ENCODE results near the gene SLC2A2. TPM values are rescaled to one million over a fixed set of nuclear protein-coding genes. Genes with fewer than 3 reads are reported as not detected.

SLC2A2 gene
- total RNA-seq, 3 donors from 2014 or later: not detected

DNA sequence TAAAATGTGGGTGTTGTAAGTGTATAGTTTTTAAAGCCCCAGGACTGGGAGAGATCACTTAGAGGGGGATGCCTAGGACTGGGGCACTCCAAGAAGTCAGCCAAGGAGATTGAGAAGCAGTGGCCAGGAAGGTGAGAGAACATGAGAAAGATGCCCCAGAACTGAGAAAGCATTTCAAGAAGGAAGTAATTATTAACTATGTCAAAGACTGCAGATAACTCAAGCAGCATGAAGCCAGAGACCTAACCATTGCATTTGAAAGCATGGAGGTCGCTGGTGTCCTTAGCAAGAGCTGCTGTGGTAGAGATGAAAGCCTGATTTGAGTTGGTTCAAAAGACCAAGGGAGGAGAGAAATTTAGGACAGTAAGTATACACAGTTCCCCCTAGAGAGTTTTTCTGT is 30.6 kb upstream of the SLC2A2 start:
- no peaks in the 10 kb centered on the region for H3K4me1 ChIP-seq
- no peaks in the 10 kb centered on the region for H3K9me3 ChIP-seq
- H3K36me3 ChIP-seq: no peaks in the 10 kb centered on the region
- TF ChIP-seq POLR2A (IDR thresholded peaks at IDR 0.05) (no peak), POLR2AphosphoS5 (IDR thresholded peaks at IDR 0.05) (no peak)
- TF ChIP-seq, protein P1, sequence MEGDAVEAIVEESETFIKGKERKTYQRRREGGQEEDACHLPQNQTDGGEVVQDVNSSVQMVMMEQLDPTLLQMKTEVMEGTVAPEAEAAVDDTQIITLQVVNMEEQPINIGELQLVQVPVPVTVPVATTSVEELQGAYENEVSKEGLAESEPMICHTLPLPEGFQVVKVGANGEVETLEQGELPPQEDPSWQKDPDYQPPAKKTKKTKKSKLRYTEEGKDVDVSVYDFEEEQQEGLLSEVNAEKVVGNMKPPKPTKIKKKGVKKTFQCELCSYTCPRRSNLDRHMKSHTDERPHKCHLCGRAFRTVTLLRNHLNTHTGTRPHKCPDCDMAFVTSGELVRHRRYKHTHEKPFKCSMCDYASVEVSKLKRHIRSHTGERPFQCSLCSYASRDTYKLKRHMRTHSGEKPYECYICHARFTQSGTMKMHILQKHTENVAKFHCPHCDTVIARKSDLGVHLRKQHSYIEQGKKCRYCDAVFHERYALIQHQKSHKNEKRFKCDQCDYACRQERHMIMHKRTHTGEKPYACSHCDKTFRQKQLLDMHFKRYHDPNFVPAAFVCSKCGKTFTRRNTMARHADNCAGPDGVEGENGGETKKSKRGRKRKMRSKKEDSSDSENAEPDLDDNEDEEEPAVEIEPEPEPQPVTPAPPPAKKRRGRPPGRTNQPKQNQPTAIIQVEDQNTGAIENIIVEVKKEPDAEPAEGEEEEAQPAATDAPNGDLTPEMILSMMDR (IDR thresholded peaks at IDR 0.05): no peak
- H3K27ac ChIP-seq: no peak overlapping the region
- H3K27me3 ChIP-seq: no peaks in the 10 kb centered on the region
- H3K4me3 ChIP-seq: no peak overlapping the region
- intact Hi-C loops (cut with DNase I; ENCODE audit: low total_unique reads): no loop called here
- DNase-seq (ENCODE audit: low spot score in 2 of 2): no peak

DNA sequence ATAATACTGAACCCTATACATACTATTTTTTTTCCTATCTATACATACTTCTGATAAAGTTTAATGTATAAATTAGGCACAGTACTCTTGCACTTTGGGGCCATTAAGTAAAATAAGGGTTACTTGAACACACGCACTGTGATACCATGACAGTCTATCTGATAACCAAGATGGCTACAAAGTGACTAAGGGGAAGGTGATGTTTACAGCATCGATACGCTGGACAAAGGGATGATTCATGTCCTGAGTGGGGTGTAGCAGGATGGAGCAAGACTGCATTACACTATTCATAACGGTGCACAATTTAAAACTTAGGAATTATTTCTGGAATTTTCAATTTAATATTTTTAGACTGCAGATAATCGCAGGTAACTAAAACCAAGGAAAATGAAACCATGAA is 30.0 kb upstream of the SLC2A2 start:
- Histone ChIP-seq H3K36me3 (no peaks in the 10 kb centered on the region), H3K4me3 (no peak overlapping the region), H3K4me1 (no peaks in the 10 kb centered on the region), H3K27me3 (no peaks in the 10 kb centered on the region), H3K9me3 (no peaks in the 10 kb centered on the region), H3K27ac (no peak overlapping the region)
- intact Hi-C loops (cut with DNase I; ENCODE audit: low total_unique reads): no loop called here
- DNase-seq (ENCODE audit: low spot score in 2 of 2): no peak
- TF ChIP-seq POLR2A (IDR thresholded peaks at IDR 0.05) (no peak), POLR2AphosphoS5 (IDR thresholded peaks at IDR 0.05) (no peak)
- TF ChIP-seq, protein P1 (IDR thresholded peaks at IDR 0.05): no peak

DNA sequence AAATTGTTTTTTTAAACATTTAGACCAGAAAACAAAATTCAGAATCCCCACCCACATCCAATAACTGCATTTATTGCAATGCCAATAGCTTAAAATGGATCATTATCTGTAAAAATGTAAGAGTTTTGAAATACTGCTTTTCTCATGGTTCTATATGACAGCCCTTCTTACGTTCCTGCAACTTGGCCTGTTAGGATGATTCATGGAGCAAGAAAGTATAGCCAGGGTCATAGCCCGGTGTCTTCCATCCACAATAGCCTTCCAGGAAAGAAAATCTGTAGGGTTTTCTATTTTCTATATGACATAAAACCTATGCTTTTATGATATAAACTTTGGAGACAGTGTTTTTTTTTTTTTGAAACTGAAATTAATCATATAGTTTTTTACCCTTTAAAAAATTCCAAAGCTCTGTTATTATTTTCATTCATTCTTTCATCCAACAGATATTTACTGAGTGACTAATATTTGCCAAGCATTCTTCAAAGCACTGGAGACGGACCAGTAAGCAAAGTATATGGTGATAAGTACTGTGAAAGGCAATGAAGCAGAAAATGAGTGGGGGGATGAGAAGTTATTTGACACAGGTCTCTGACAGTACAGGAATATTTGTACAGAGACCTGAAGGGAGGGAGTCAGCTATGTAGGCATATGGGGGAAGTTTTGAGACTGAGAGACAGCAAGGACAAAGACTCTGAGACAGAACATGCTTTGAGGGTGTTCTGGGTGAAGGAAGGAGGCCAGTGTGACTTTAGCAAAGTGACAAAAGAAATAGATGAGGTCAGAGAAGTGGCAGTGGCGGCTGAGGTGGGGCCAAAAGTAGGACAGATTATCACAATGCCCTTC is 29.0 kb upstream of the SLC2A2 start:
- Histone ChIP-seq H3K9me3 (no peaks in the 10 kb centered on the region), H3K27ac (no peak overlapping the region), H3K4me1 (no peaks in the 10 kb centered on the region), H3K36me3 (no peaks in the 10 kb centered on the region), H3K27me3 (no peaks in the 10 kb centered on the region), H3K4me3 (no peak overlapping the region)
- intact Hi-C loops (cut with DNase I; ENCODE audit: low total_unique reads): no loop called here
- DNase-seq (ENCODE audit: low spot score in 2 of 2): no peak
- TF ChIP-seq POLR2AphosphoS5 (IDR thresholded peaks at IDR 0.05) (no peak), POLR2A (IDR thresholded peaks at IDR 0.05) (no peak)
- TF ChIP-seq, protein P1 (IDR thresholded peaks at IDR 0.05): no peak

DNA sequence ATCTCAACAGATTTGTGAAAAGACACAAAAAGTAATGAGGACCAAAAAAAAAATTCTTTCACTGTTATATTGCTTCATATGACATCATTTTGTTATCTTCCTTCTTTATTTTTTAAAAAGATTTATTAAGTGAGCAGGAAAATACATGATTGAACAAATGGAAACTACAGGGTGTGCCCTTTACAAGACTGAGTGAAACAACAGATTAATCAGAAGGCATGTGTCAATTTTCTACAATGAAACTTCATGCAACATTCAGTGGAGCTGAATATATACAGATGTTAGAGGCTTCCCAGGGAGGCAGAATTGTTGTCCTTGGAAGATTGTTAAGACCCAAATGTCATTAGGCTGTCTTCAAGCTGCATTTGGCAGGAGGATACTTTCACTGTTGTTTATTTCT is 28.4 kb upstream of the SLC2A2 start:
- H3K4me3 ChIP-seq: no peak overlapping the region
- intact Hi-C loops (cut with DNase I; ENCODE audit: low total_unique reads): no loop called here
- no peaks in the 10 kb centered on the region for H3K9me3 ChIP-seq
- no peak overlapping the region for H3K27ac ChIP-seq
- H3K4me1 ChIP-seq: no peaks in the 10 kb centered on the region
- no peaks in the 10 kb centered on the region for H3K27me3 ChIP-seq
- no peaks in the 10 kb centered on the region for H3K36me3 ChIP-seq
- no peak for TF ChIP-seq POLR2AphosphoS5 (IDR thresholded peaks at IDR 0.05)
- no peak for TF ChIP-seq POLR2A (IDR thresholded peaks at IDR 0.05)
- TF ChIP-seq, protein P1 (IDR thresholded peaks at IDR 0.05): no peak
- no peak for DNase-seq (ENCODE audit: low spot score in 2 of 2)

DNA sequence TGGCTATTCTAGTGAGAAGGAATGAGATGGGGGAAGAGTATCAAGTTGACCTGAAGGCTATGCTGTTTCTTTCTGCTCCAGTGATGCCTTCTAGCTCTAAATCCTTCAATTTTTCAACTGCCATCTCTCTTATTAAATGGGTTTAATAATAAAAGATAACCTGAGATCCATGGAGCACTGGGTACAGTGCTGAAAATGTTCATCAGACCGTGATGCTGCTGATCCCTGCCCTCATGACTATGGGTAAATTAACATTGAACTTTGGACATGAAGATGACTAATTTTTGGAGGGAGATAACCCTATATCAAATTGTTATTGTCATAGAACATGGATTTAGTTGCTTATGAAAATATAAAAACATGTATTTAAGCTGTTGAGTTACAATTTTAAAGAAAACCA is 27.7 kb upstream of the SLC2A2 start:
- TF ChIP-seq POLR2AphosphoS5 (IDR thresholded peaks at IDR 0.05) (no peak), POLR2A (IDR thresholded peaks at IDR 0.05) (no peak)
- TF ChIP-seq, protein P1 (IDR thresholded peaks at IDR 0.05): no peak
- intact Hi-C loops (cut with DNase I; ENCODE audit: low total_unique reads): no loop called here

More for the DNA sequence above, 27.7 kb upstream of the SLC2A2 start:
- no peaks in the 10 kb centered on the region for H3K4me1 ChIP-seq
- H3K36me3 ChIP-seq: no peaks in the 10 kb centered on the region
- no peak overlapping the region for H3K27ac ChIP-seq
- H3K27me3 ChIP-seq: no peaks in the 10 kb centered on the region
- no peak for DNase-seq (ENCODE audit: low spot score in 2 of 2)
- no peaks in the 10 kb centered on the region for H3K9me3 ChIP-seq
- H3K4me3 ChIP-seq: no peak overlapping the region
